Astrocyte (in vitro differentiated cells and primary cell): ENCODE data around the gene MED1. TPM values are rescaled to one million over a fixed set of nuclear protein-coding genes. Genes with fewer than 3 reads are reported as not detected.

Experiments used
- DNase-seq: peaks from one replicate; pipeline ENCODE4 v3.0.0-alpha.2; 2010; ENCODE audit warnings: low read depth
- FAIRE-seq: peaks from 2 replicates; lab custom pipeline; 2011; peaks lifted over from hg19 to GRCh38; lab: Jason Lieb, UNC
- H2AFZ ChIP-seq: 2 replicates; pipeline ENCODE4 v1.6.0; 2012; ENCODE audit warnings: low read depth, low read length, inconsistent platforms
- H3K27ac ChIP-seq: 2 replicates; pipeline ENCODE4 v1.5.1; 2011; ENCODE audit warnings: low read depth, low read length, inconsistent platforms
- H3K27me3 ChIP-seq: 2 replicates; pipeline ENCODE4 v1.6.0; 2011; ENCODE audit warnings: low read length, inconsistent platforms; ENCODE audit not compliant: insufficient read depth
- H3K36me3 ChIP-seq: 2 replicates; pipeline ENCODE4 v1.5.1; 2011; ENCODE audit warnings: low read length, inconsistent platforms; ENCODE audit not compliant: insufficient read depth
- H3K4me1 ChIP-seq: 2 replicates; pipeline ENCODE4 v1.5.1; 2011; ENCODE audit warnings: low read length, inconsistent platforms; ENCODE audit not compliant: insufficient read depth
- H3K4me2 ChIP-seq: 2 replicates; pipeline ENCODE4 v1.6.0; 2012; ENCODE audit warnings: low read length, inconsistent platforms
- H3K4me3 ChIP-seq: 2 replicates; pipeline ENCODE4 v1.5.1; 2011; ENCODE audit warnings: low read depth, mild to moderate bottlenecking, low read length, inconsistent platforms; ENCODE audit not compliant: insufficient read depth
- H3K79me2 ChIP-seq: 2 replicates; pipeline ENCODE4 v1.6.0; 2012; ENCODE audit warnings: mild to moderate bottlenecking, low read length, inconsistent platforms; ENCODE audit not compliant: insufficient read depth
- H3K9ac ChIP-seq: 2 replicates; pipeline ENCODE4 v1.6.0; 2012; ENCODE audit warnings: mild to moderate bottlenecking, low read length, inconsistent platforms
- H3K9me3 ChIP-seq: 2 replicates; pipeline ENCODE4 v1.5.1; 2012; ENCODE audit warnings: low read depth, mild to moderate bottlenecking, low read length, inconsistent platforms; ENCODE audit not compliant: insufficient read depth
- H4K20me1 ChIP-seq: 2 replicates; pipeline ENCODE4 v1.6.0; 2012; ENCODE audit warnings: low read length, inconsistent platforms; ENCODE audit not compliant: insufficient read depth
- H3K27ac Mint-ChIP-seq: one replicate; pipeline ENCODE4 v1.8.0; 2021; ENCODE audit warnings: mild to moderate bottlenecking, mixed read lengths; ENCODE audit not compliant: unreplicated experiment
- H3K27me3 Mint-ChIP-seq: one replicate; pipeline ENCODE4 v1.8.0; 2021; ENCODE audit warnings: low read depth, mixed read lengths; ENCODE audit not compliant: unreplicated experiment
- H3K36me3 Mint-ChIP-seq: one replicate; pipeline ENCODE4 v1.8.0; 2021; ENCODE audit warnings: low read depth, mixed read lengths; ENCODE audit not compliant: unreplicated experiment
- H3K4me1 Mint-ChIP-seq: one replicate; pipeline ENCODE4 v1.8.0; 2021; ENCODE audit warnings: low read depth, mixed read lengths; ENCODE audit not compliant: unreplicated experiment
- H3K4me3 Mint-ChIP-seq: one replicate; pipeline ENCODE4 v1.8.0; 2021; ENCODE audit warnings: mild to moderate bottlenecking, moderate library complexity, mixed read lengths; ENCODE audit not compliant: unreplicated experiment
- H3K9me3 Mint-ChIP-seq: one replicate; pipeline ENCODE4 v1.8.0; 2021; ENCODE audit warnings: mild to moderate bottlenecking, mixed read lengths; ENCODE audit not compliant: unreplicated experiment
- EZH2 ChIP-seq: IDR thresholded peaks from 2 replicates; pipeline ENCODE4 v1.6.1; 2012; ENCODE audit warnings: mild to moderate bottlenecking, low read length, inconsistent platforms; ENCODE audit not compliant: insufficient read depth
- total RNA-seq: library from RNA; stranded (reverse); gene quantifications from 2 replicates; pipeline ENCODE4 v1.2.1, GENCODE V29; 2021
- TF ChIP-seq, protein P1 (sequence below): IDR thresholded peaks from 2 replicates; pipeline ENCODE4 v1.5.1; 2011; ENCODE audit warnings: low read depth, mild to moderate bottlenecking, inconsistent platforms, low read length, moderate library complexity; ENCODE audit not compliant: insufficient read depth

MED1 gene
- total RNA-seq, 1 donor from 2014 or later = 46.6 TPM

DNA sequence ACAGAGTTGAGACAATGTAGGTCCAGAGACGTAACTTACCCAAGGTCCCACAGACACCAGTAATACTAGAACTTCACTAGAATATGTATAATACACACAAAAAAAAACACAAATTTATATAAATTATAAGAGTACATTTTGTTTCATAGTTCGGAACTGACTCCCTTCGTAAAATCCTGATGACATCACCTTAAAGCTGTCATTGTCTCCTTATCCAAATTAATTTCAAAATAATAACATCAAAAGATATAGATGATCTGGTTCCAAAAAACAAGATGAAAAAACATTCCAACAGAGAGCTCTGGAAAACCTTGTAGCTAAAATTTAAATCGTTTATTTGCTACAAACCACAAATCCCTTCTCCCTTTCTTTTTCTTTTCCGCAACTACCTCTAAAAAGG lies 59.6 kb downstream of the MED1 start:
- Histone ChIP-seq H4K20me1 (peaks cover 27% of the 10 kb centered on the region), H3K9ac (no peak overlapping the region), H2AFZ (no peak overlapping the region), H3K27ac (no peak overlapping the region), H3K4me1 (no peaks in the 10 kb centered on the region), H3K9me3 (no peaks in the 10 kb centered on the region), H3K79me2 (peaks cover 8% of the 10 kb centered on the region), H3K4me3 (no peak overlapping the region), H3K36me3 (no peaks in the 10 kb centered on the region), H3K27me3 (no peaks in the 10 kb centered on the region), H3K4me2 (no peak overlapping the region)
- no peaks in the 10 kb centered on the region for H3K4me1 Mint-ChIP-seq
- no peak overlapping the region for H3K27ac Mint-ChIP-seq
- FAIRE-seq (no peak), DNase-seq (no peak)
- no peaks in the 10 kb centered on the region for H3K36me3 Mint-ChIP-seq
- TF ChIP-seq, protein P1, sequence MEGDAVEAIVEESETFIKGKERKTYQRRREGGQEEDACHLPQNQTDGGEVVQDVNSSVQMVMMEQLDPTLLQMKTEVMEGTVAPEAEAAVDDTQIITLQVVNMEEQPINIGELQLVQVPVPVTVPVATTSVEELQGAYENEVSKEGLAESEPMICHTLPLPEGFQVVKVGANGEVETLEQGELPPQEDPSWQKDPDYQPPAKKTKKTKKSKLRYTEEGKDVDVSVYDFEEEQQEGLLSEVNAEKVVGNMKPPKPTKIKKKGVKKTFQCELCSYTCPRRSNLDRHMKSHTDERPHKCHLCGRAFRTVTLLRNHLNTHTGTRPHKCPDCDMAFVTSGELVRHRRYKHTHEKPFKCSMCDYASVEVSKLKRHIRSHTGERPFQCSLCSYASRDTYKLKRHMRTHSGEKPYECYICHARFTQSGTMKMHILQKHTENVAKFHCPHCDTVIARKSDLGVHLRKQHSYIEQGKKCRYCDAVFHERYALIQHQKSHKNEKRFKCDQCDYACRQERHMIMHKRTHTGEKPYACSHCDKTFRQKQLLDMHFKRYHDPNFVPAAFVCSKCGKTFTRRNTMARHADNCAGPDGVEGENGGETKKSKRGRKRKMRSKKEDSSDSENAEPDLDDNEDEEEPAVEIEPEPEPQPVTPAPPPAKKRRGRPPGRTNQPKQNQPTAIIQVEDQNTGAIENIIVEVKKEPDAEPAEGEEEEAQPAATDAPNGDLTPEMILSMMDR = no peak
- TF ChIP-seq EZH2 = no peak
- no peaks in the 10 kb centered on the region for H3K9me3 Mint-ChIP-seq
- H3K4me3 Mint-ChIP-seq = no peak overlapping the region
- no peaks in the 10 kb centered on the region for H3K27me3 Mint-ChIP-seq

DNA sequence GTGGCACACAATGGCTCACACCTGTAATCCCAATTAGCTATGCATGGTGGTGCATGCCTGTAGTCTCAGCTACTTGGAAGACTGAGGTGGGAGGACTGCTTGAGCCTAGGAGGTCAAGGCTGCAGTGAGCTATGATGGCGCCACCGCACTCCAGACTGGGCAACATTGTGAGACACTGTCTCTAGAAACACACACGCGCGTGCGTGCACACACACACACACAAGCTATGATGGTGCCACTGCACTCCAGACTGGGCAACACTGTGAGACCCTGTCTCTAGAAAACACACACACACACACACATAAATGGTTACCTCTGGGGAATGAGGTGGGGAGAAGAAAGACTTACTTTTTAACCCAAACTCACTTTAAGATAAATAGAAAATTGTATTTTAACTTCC lies 66.0 kb downstream of the MED1 start:
- Histone ChIP-seq H2AFZ (no peak overlapping the region), H3K4me3 (no peak overlapping the region), H3K9me3 (no peaks in the 10 kb centered on the region), H4K20me1 (peaks cover 20% of the 10 kb centered on the region), H3K27ac (no peak overlapping the region), H3K4me2 (no peak overlapping the region), H3K36me3 (no peaks in the 10 kb centered on the region), H3K27me3 (no peaks in the 10 kb centered on the region), H3K79me2 (peaks cover 7% of the 10 kb centered on the region), H3K9ac (no peak overlapping the region), H3K4me1 (no peaks in the 10 kb centered on the region)
- FAIRE-seq (no peak), DNase-seq (no peak)
- Mint-ChIP-seq H3K4me3 (no peak overlapping the region), H3K9me3 (no peaks in the 10 kb centered on the region), H3K27ac (no peak overlapping the region), H3K36me3 (peaks cover 4% of the 10 kb centered on the region), H3K4me1 (no peaks in the 10 kb centered on the region), H3K27me3 (no peaks in the 10 kb centered on the region)
- TF ChIP-seq, protein P1 = no peak
- no peak for TF ChIP-seq EZH2

DNA sequence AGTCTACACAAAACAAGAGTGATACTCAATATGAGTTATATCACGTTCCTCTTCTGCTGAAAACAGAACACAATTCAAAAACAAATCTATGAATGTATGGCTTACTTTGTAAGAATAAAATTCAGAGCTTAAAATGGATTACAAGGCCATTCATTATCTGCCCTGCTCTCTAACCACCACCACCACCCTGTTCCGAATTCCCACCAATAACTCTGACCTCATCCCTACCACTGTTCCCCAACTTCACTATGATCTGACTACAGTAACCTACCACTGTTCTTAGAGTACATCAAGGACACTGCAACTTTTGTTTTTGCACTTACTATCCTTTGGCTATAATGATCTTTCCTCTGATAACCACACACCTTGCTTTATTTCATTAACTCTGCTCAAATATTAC lies 70.9 kb downstream of the MED1 start:
- Histone ChIP-seq H3K9ac (no peak overlapping the region), H2AFZ (no peak overlapping the region), H3K36me3 (no peaks in the 10 kb centered on the region), H3K4me2 (no peak overlapping the region), H3K79me2 (peaks cover 10% of the 10 kb centered on the region), H3K27me3 (no peaks in the 10 kb centered on the region), H3K4me3 (no peak overlapping the region), H3K27ac (no peak overlapping the region), H3K4me1 (no peaks in the 10 kb centered on the region), H3K9me3 (no peaks in the 10 kb centered on the region), H4K20me1 (peaks cover 22% of the 10 kb centered on the region)
- Mint-ChIP-seq H3K27ac (no peak overlapping the region), H3K36me3 (peaks cover 3% of the 10 kb centered on the region), H3K27me3 (no peaks in the 10 kb centered on the region), H3K4me1 (peaks cover 8% of the 10 kb centered on the region), H3K9me3 (no peaks in the 10 kb centered on the region), H3K4me3 (no peak overlapping the region)
- TF ChIP-seq EZH2 = no peak
- TF ChIP-seq, protein P1 = no peak
- FAIRE-seq (no peak), DNase-seq (no peak)
